ENCODE measurements around the gene FRK.

DNA sequence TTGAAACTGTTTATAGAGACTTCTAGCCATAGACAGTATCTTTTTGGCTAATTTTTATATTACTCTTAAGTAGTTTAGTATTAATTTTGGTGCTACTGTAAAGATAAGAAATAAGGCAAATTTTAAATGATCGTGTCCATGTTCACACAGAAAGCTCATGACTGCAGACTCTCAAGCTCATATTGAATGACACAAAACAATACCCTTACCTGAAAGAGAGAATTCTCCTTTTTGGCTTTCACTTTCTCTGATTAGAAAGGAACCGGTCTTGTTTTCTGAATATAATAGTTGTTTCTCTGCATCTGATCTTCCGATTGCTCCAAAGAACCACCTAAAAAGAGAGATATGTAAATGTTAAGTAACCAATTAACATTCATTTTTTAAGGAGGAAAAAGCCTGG lies 57.0 kb downstream of the FRK start:
- TF ChIP-seq, protein P1, sequence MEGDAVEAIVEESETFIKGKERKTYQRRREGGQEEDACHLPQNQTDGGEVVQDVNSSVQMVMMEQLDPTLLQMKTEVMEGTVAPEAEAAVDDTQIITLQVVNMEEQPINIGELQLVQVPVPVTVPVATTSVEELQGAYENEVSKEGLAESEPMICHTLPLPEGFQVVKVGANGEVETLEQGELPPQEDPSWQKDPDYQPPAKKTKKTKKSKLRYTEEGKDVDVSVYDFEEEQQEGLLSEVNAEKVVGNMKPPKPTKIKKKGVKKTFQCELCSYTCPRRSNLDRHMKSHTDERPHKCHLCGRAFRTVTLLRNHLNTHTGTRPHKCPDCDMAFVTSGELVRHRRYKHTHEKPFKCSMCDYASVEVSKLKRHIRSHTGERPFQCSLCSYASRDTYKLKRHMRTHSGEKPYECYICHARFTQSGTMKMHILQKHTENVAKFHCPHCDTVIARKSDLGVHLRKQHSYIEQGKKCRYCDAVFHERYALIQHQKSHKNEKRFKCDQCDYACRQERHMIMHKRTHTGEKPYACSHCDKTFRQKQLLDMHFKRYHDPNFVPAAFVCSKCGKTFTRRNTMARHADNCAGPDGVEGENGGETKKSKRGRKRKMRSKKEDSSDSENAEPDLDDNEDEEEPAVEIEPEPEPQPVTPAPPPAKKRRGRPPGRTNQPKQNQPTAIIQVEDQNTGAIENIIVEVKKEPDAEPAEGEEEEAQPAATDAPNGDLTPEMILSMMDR (IDR thresholded peaks at IDR 0.05): no peak
- no peak for TF ChIP-seq EZH2phosphoT487 (IDR thresholded peaks at IDR 0.05)

Measured in neural progenitor cell (in vitro differentiated cells).